Stimulated activated CD8-positive, alpha-beta memory T cell treated with anti-CD3 and anti-CD28 coated beads, Interleukin-4, amount 100 ng/mL, for 24 hours (primary cell): Measurements from ENCODE around the gene GRB10.

Source experiments
- DNase-seq: peaks from one replicate; pipeline ENCODE4 v3.0.0-alpha.2; 2020; ENCODE audit warnings: low read depth

The GRB10 gene

DNA sequence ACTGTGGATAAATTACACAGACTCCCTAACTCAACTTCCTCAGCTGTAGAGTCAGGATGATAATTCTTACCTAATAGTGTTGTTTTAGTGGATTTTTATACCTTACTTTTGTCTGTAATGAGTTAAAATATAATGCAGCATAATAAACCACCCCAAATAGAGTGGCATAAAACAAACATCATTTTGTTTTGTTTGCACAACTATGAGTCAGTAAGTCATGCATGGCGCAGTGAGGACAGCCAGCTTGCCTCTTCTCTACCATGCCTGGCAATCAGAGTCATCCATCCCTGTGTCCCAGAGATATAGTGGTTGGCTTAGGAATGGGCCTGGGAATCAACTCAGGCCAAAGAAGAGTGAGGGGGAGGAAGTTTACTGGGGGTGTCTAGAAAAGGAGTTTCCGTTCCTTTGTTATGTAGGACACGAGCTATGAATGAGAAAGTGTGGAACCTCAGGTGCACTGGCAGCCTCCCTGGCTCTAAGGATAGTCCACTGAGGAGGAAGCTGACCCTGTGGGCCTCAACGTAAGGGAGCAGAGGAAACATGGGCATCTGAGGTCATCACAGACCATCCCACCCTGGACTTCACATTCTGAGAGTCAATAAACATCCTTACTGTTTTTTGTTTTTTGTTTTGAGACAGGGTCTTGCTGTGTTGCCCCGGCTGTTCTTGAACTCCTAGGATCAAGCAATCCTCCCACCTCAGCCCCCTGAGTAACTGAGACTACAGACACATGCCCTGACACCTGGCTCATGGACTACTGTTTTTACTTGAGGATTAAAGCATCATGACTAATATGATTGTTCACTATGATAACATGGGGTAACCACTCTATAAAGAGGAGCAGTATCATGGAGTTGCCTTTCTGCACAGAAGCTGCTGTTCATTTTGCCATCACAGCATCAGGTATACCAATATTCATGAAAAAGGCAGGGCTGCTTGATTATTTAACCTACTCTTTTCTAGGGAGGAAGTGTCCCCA lies 21.0 kb upstream of the GRB10 start:
- no peak for DNase-seq

DNA sequence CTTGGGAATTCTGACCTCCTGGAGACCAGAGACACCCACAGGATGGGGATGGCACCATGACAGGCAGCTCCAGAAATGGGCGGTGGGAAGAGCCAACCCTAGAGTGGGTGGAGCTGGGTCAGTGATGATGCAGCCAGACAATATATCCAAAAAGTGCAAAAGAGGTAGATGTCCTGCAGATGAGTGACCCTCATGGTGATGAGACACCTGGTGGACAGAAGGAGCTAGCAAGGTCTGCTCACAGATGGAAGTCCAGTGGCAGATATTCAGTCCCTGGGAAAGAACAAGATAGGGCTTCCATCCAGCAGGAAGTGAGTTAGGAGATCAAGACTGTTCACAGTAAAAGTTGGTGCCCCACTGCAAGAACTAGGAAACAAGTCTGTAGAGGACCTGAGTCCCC lies 19.2 kb upstream of the GRB10 start:
- no peak for DNase-seq

GRCh38 chr7:50799873-50800272 lies 17.2 kb upstream of the GRB10 start:
- DNase-seq, result no peak

DNA sequence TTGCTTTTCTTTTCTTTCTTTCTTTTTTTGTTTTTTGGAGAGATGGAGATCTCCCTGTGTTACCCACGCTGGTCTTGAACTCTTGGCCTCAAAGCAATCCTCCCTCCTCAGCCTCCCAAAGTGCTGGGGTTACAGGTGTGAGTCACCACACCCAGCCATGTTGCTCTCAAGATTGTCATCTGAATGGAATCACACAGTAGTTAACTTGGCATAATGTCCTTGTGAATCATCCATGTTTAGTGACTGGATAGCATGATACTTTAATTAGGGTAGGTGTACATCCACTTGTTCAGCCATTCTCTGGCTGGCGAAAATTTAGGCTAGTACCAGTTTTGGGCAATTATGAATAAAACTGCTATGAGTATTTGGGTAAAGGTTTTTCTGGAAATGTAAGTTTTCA lies 15.4 kb upstream of the GRB10 start:
- no peak for DNase-seq

GRCh38 chr7:50795831-50796230 lies 13.1 kb upstream of the GRB10 start:
- DNase-seq, result no peak

GRCh38 chr7:50795253-50795652 lies 12.6 kb upstream of the GRB10 start:
- DNase-seq, result no peak

GRCh38 chr7:50793947-50794570 lies 11.4 kb upstream of the GRB10 start:
- DNase-seq, result no peak

DNA sequence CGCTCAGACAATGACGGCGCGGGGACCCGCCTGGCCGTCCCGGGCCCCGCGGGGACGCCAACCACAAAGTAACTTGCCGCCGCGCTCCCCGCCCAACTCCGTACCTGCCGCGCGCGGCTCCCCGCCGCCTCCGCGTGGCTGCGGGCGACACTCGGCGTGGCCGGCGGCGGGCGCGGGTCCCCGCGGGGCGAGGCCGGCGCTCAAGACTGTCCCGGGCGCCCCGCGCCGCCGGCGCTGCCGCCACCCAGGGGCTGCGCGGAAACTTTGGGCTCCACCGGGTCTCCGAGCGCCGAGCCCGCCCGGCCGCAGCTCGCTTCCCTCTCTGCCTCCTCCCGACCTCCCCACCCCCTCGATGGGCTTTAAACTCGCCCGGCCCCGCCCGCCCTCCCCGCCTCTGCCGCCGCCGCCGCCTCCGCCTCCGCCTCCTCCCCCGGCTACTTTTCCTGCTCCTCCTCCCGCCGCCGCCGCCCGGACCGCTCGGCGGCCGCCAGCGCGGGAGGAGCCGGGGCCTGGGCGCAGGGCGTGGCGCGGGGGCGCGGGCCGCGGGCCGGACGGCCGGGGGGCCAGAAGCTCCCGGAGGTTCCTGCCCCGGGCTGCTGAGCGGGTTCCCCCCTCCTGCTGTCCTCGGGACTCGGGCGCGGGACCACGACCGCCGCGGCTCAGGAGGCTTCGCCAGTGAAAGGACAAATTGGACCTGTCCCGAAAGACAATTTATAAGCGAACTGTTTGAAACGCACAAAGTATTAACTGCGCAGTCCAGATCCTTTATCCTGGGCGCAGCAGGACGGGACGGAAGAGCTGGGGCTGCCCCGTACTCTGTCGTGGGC lies 10.6 kb upstream of the GRB10 start:
- no peak for DNase-seq

GRCh38 chr7:50792342-50793119 lies 9.8 kb upstream of the GRB10 start:
- no peak for DNase-seq

- DNase-seq, result no peak
Observed at GRCh38 chr7:50791938-50792341, 9.2 kb upstream of the GRB10 start.

- DNase-seq, result no peak
Observed at GRCh38 chr7:50791363-50791937, 8.8 kb upstream of the GRB10 start.

GRCh38 chr7:50790381-50790780 lies 7.7 kb upstream of the GRB10 start:
- DNase-seq, result no peak

DNA sequence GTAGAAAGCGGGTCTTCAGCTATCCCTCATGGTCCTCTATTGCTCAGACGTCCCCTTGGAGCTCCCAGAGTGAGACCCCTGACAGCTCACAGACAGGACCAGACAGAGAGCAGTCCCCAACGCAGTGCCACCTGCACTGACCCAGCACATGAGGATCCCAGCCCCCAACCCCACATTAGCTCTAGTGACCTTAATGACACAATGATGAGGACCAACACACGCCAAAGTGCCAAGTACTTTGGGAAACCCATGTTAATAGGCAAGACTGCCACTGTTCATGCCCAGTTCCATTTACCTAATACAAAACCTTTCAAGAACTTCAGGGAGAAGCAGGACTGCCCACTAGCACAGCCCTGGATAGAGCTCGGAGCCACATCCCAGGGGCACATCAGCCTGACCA lies 5.7 kb upstream of the GRB10 start:
- DNase-seq, result no peak

GRCh38 chr7:50787825-50788224 lies 5.1 kb upstream of the GRB10 start:
- DNase-seq, result no peak

DNA sequence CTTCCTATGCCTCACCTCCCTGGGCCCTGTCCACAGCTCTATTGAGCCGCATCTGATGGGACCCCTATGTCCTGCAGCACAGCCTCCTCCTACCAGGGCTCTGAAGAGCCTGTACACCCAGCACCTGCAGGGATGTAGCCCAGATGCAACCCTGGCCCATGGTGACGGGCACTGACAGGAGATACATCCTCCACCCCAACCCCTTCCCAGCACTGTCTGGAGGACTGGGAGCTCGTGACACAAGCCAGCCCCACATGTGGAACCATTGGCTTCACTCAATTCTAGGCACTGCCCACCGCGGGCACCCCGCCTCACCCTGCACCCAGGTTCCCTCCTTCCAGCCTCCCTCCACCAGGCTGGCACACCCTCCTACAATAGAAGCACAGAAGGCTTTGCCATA lies 2.6 kb upstream of the GRB10 start:
- no peak for DNase-seq

DNA sequence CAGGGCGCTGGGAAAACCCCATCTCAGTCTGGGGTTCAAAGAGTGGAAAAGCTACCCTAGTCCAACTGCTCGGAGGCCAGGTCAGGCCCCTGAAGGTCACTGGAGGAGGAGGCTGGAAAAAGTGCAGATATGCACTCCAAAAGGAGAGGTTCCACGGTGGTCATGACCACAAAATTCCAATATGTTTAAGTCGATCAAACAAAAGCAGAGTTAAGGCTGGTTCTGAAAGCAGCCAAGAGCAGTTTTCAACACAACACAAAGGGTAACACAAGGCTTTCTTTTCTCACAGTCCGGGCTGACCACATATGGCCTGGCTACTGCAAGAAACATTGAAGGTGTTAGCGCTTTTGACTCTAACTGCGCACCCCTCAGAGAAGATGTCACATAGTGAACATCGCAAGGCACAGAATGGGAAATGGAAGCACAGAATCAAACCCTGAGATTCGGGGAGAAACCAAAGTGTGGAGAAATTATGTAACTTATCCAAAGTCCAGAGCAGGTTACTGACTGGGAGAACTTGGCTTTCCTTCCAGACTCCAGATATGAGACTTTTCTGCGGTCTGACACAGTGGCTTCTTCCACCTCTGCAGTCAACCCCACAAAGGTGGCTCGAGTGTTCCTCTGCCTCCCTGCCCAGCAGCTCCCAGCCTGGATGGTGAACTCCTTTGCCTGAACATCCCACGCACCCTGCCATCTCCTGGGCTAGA lies 1.3 kb upstream of the GRB10 start:
- DNase-seq, result no peak

DNA sequence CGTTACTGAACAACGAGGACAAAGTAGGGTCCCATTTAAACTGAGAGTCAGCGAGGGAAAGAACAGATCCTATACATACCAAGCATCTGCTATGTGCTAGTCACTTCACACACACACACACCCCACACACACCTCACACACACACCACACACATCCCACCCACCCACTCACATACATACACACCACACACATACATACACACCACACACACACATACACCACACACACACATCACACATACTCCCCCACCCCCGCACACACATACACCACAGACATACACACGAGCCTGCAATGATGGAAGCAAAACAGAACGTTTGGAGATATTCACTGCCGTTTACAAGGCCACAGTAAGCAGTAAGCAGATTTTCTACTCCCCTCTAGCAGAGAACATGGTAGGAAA lies 607 bp upstream of the GRB10 start:
- DNase-seq, result no peak

DNA sequence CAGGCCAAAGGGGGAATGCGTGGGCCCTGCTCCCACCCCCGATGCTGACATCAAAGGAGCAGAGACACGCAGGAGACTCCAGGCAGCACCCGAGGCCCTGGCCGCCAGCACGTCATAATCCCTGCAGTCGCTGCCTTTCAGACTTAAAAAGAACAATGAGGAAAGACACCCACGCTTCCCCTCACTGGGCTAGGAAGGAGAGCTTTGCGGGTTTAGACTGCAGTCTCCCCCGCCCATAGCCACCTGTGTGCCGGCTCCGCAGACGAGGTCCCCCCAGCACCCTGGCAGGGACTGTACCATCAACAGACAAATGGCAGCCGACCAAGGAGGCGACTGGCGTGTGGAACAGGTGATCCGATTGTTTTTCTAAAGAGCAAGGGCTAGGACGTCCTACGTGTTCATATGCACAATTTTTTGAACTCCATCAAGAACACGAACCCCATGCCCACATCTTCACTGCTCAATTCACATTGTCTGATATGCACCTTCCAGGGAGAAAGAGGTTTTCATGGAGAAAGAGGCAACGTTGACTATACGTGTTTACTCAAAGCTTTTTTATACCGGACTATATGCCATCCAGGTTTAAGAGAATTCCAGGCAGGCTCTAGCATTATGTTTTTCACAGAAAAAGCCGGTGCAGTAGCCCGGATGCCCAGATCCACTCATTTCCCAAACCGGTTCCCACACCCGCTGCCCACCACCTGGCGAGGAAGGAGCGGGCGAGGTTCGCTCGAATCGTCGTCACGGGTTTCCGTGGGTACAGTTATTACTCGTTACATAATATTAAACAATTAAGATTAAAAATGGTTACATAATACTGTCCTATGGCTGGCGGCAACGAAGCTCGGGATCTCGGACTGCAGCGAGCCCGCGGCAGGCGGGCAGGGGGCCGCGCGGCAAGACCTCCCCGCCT lies 1.1 kb downstream of the GRB10 start:
- no peak for DNase-seq

DNA sequence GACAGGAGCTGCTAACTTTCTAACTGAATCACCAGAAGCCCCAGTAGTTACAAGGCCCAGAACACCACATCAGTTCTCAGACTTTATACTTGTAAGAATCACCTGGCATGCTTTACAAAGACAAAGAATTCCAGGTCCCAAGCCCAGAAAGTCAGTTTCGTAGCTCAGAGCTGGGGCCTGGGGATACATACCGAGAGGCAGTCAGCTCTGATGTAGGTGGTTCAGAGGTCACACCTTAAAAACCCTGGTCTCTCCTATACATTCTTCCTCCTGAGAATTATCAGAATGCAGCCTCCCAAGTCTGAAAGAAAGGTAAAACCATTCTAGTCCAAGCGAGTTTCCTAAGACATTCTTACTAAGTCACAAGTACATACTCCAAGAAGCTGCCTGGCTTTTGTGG lies 2.3 kb downstream of the GRB10 start:
- no peak for DNase-seq

GRCh38 chr7:50779427-50779826 lies 3.3 kb downstream of the GRB10 start:
- no peak for DNase-seq
